Liver (tissue), 9 donors: ENCODE results near the gene VNN1. TPM values are rescaled to one million over a fixed set of nuclear protein-coding genes. Genes with fewer than 3 reads are reported as not detected.
"Not testable (repeated sequence)": the region's sequence is repeated elsewhere in the genome, so short reads cannot be mapped to it uniquely, and the experiment has no call there.

Experiments
- DNase-seq: peaks from one replicate; pipeline ENCODE4 v3.0.0-alpha.2; 2017; ENCODE audit warnings: low spot score
- H3K27ac ChIP-seq, 2 donors: one replicate each; pipeline ENCODE4 v1.7.0; 2013; ENCODE audit warnings: inconsistent platforms in 2 of 2, low read length in 2 of 2, control low read depth in 1 of 2, low read depth in 1 of 2, mild to moderate bottlenecking in 1 of 2
- H3K27me3 ChIP-seq, 4 donors: one replicate each; pipeline versions ENCODE4 v1.6.1 to v1.7.0; 2013; ENCODE audit warnings: low read length in 3 of 4, inconsistent platforms in 1 of 4, mild to moderate bottlenecking in 1 of 4, moderate library complexity in 1 of 4; ENCODE audit not compliant: control insufficient read depth in 4 of 4, insufficient read depth in 4 of 4
- H3K36me3 ChIP-seq, 4 donors: one replicate each; pipeline versions ENCODE4 v1.6.1 to v1.7.0; 2013; ENCODE audit warnings: low read length in 3 of 4, mild to moderate bottlenecking in 3 of 4, low read depth in 1 of 4, moderate library complexity in 1 of 4; ENCODE audit not compliant: control insufficient read depth in 4 of 4, insufficient read depth in 3 of 4
- H3K4me1 ChIP-seq, 4 donors: one replicate each; pipeline versions ENCODE4 v1.6.1 to v1.7.0; 2013; ENCODE audit warnings: low read length in 3 of 4, mild to moderate bottlenecking in 3 of 4, moderate library complexity in 1 of 4; ENCODE audit not compliant: control insufficient read depth in 4 of 4, insufficient read depth in 4 of 4
- H3K4me3 ChIP-seq, 3 donors: one replicate each; pipeline versions ENCODE4 v1.6.1 to v1.7.0; 2013; ENCODE audit warnings: low read length in 3 of 3, control low read depth in 1 of 3, low read depth in 1 of 3, mild to moderate bottlenecking in 1 of 3
- H3K9ac ChIP-seq, 2 donors: one replicate each; pipeline ENCODE4 v1.7.0; 2013; ENCODE audit warnings: low read length in 2 of 2, mild to moderate bottlenecking in 2 of 2, moderate library complexity in 2 of 2, control low read depth in 1 of 2, low read depth in 1 of 2
- H3K9me3 ChIP-seq, 4 donors: one replicate each; pipeline versions ENCODE4 v1.6.1 to v1.7.0; 2013; ENCODE audit warnings: low read length in 3 of 4; ENCODE audit not compliant: control insufficient read depth in 4 of 4
- EGR1 ChIP-seq, 2 donors: IDR thresholded peaks; 2 replicates each; pipeline ENCODE4 v1.6.1; 2016 to 2018; ENCODE audit warnings: antibody characterized with exemption in 2 of 2, low read depth in 2 of 2
- FOXA1 ChIP-seq: IDR thresholded peaks from 2 replicates; pipeline ENCODE4 v1.6.1; 2016; ENCODE audit warnings: antibody characterized with exemption
- FOXA2 ChIP-seq: IDR thresholded peaks from 2 replicates; pipeline ENCODE4 v1.6.1; 2016; ENCODE audit warnings: antibody characterized with exemption
- GABPA ChIP-seq, 2 donors: IDR thresholded peaks in 1 of 2; conservative IDR thresholded peaks in 1 of 2; 2 replicates each; pipeline ENCODE4 v1.6.1; 2016; ENCODE audit warnings: antibody characterized with exemption in 2 of 2, mild to moderate bottlenecking in 1 of 2, moderate library complexity in 1 of 2
- HNF4A ChIP-seq, 2 donors: conservative IDR thresholded peaks; 2 replicates each; pipeline ENCODE4 v1.6.1; 2016; ENCODE audit warnings: antibody characterized with exemption in 2 of 2, mild to moderate bottlenecking in 2 of 2
- HNF4G ChIP-seq: IDR thresholded peaks from 2 replicates; pipeline ENCODE4 v1.6.1; 2016; ENCODE audit warnings: antibody characterized with exemption
- JUND ChIP-seq, 2 donors: IDR thresholded peaks; 2 replicates each; pipeline ENCODE4 v1.6.1; 2016; ENCODE audit warnings: antibody characterized with exemption in 2 of 2
- NR2F2 ChIP-seq: IDR thresholded peaks from 2 replicates; pipeline ENCODE4 v1.6.1; 2016; ENCODE audit warnings: antibody characterized with exemption
- RAD21 ChIP-seq, 2 donors: IDR thresholded peaks; 2 replicates each; pipeline ENCODE4 v1.6.1; 2016; ENCODE audit warnings: antibody characterized with exemption in 2 of 2, mild to moderate bottlenecking in 2 of 2
- RXRA ChIP-seq, 2 donors: IDR thresholded peaks; 2 replicates each; pipeline ENCODE4 v1.6.1; 2017 to 2018; ENCODE audit warnings: antibody characterized with exemption in 2 of 2, mild to moderate bottlenecking in 1 of 2
- SP1 ChIP-seq: IDR thresholded peaks from 2 replicates; pipeline ENCODE4 v1.6.1; 2018; ENCODE audit warnings: antibody characterized with exemption, mild to moderate bottlenecking
- TAF1 ChIP-seq: conservative IDR thresholded peaks from 2 replicates; pipeline ENCODE4 v1.6.1; 2016; ENCODE audit warnings: antibody characterized with exemption, mild to moderate bottlenecking
- YY1 ChIP-seq: IDR thresholded peaks from 2 replicates; pipeline ENCODE4 v1.6.1; 2016; ENCODE audit warnings: antibody characterized with exemption, mild to moderate bottlenecking
- WGBS: extraction: QIAGEN DNeasy Blood & Tissue Kit; methylation state at CpG from one replicate; pipeline ENCODE4 v1.1.7; 2013; 5-methylcytosine and 5-hydroxymethylcytosine counted together
- polyA plus RNA-seq, 2 donors: library from polyadenylated mRNA; stranded (reverse) in 1 of 2; unstranded in 1 of 2; fragments of 200-250 nt in 1 of 2; fragments of >200 nt in 1 of 2; fragmentation: Nextera tagmentation in 1 of 2; extraction: Ambion mirVana in 1 of 2; gene quantifications; one replicate each; pipeline versions ENCODE4 v1.2.1 to v1.2.3, GENCODE V29; 2013 to 2015
- total RNA-seq, 2 donors: library from RNA; depleted of rRNA; stranded (reverse); fragments of >200 nt; gene quantifications; one replicate each; pipeline ENCODE4 v1.2.3, GENCODE V29; 2014
- TF ChIP-seq, protein P1 (sequence below): IDR thresholded peaks from 2 replicates; pipeline ENCODE4 v1.6.1; 2016; ENCODE audit warnings: antibody characterized with exemption
- TF ChIP-seq, protein P2 (sequence below): IDR thresholded peaks from 2 replicates; pipeline ENCODE4 v1.6.1; 2016; ENCODE audit warnings: antibody characterized with exemption
- TF ChIP-seq, protein P3 (sequence below): IDR thresholded peaks from 2 replicates; pipeline ENCODE4 v1.6.1; 2016; ENCODE audit warnings: antibody characterized with exemption, mild to moderate bottlenecking
- TF ChIP-seq, protein P4 (sequence below): fragments of 150-350 bp; IDR thresholded peaks from 2 replicates; pipeline ENCODE4 v1.5.1; 2017; ENCODE audit warnings: improper control_type of control experiment, low read depth, low read length; ENCODE audit not compliant: missing input control
- donor health status: healthy.
- donor health status: healthy.
- donor health status: healthy.
- donor health status: healthy.
- donor health status: healthy.

The VNN1 gene
- total and polyA plus RNA-seq, 4 donors, result 2.7 to 132 (median 58.8) TPM

DNA sequence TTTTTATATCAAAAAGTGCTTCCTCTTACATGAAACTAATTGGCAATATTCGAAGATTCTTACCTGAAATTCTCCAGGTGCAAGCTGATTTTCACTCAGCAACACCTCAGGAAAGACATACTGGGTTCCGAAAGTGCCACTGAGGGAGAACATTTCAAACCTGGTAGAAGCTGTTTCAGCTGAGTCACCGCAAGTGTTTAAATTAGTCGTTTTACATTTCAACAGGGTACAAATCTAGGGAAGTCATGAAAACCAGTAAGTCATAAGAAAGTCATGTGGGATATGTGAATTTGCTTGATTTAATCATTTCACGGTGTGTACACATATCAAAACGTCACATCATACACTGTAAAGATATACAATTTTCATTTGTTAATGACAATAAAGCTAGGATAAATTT lies 29.6 kb downstream of the VNN1 start:
- H3K36me3 ChIP-seq, result peaks cover 0 to 46% (median 37%) of the 10 kb centered on the region in 4 donors
- H3K4me3 ChIP-seq, result no peak overlapping the region
- 90% methylated on average over 6 of the region's 6 CpGs for WGBS
- no peak for TF ChIP-seq GABPA (IDR thresholded peaks at IDR 0.05 in 1 of 2, conservative IDR thresholded peaks at IDR 0.05 in 1 of 2)
- TF ChIP-seq RXRA (IDR thresholded peaks at IDR 0.05), result no peak
- no peak for TF ChIP-seq FOXA2
- TF ChIP-seq SP1, result no peak
- no peak for TF ChIP-seq YY1
- no peak for TF ChIP-seq TAF1
- TF ChIP-seq, protein P1, sequence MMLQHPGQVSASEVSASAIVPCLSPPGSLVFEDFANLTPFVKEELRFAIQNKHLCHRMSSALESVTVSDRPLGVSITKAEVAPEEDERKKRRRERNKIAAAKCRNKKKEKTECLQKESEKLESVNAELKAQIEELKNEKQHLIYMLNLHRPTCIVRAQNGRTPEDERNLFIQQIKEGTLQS, result no peak
- TF ChIP-seq NR2F2, result no peak
- TF ChIP-seq EGR1 (IDR thresholded peaks at IDR 0.05; ENCODE audit: low read depth in 2 of 2), result no peak
- TF ChIP-seq, protein P2, sequence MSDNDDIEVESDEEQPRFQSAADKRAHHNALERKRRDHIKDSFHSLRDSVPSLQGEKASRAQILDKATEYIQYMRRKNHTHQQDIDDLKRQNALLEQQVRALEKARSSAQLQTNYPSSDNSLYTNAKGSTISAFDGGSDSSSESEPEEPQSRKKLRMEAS, result no peak
- H3K9ac ChIP-seq, result no peak overlapping the region
- no peak for DNase-seq
- H3K27me3 ChIP-seq, result no peaks in the 10 kb centered on the region
- no peaks in the 10 kb centered on the region for H3K4me1 ChIP-seq
- no peak overlapping the region for H3K27ac ChIP-seq
- H3K9me3 ChIP-seq, result no peaks in the 10 kb centered on the region

DNA sequence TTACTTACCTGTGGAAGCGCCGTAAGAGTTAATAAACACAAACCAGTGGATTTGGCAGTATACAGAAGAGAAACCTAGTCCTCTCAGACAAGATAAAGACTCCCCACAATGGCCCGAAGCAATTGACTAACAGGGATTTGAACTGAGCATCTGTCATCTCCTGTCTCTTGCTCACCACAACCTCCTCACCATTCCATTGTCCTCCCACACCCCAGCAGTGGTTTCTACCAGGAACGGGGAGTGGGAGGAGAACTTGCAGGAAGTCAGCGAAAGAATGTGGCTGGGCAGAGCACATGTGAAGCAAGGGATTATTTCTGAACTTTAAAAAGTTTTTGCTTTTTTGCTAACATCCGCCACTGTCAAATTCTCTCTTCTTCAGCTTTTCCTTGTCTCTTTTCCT lies 30.3 kb downstream of the VNN1 start:
- peaks cover 0 to 43% (median 36%) of the 10 kb centered on the region in 4 donors for H3K36me3 ChIP-seq
- no peak for TF ChIP-seq YY1
- no peak for TF ChIP-seq HNF4A (conservative IDR thresholded peaks at IDR 0.05)
- no peak for TF ChIP-seq FOXA2
- TF ChIP-seq, protein P1, result no peak
- TF ChIP-seq FOXA1, result no peak
- TF ChIP-seq HNF4G, result no peak
- TF ChIP-seq RAD21 (IDR thresholded peaks at IDR 0.05), result no peak
- no peak for DNase-seq
- H3K27me3 ChIP-seq, result no peaks in the 10 kb centered on the region
- 85% methylated on average over 6 of the region's 6 CpGs for WGBS
- H3K4me3 ChIP-seq, result no peak overlapping the region
- H3K4me1 ChIP-seq, result no peaks in the 10 kb centered on the region
- H3K27ac ChIP-seq, result no peak overlapping the region
- H3K9me3 ChIP-seq, result no peaks in the 10 kb centered on the region
- no peak overlapping the region for H3K9ac ChIP-seq

DNA sequence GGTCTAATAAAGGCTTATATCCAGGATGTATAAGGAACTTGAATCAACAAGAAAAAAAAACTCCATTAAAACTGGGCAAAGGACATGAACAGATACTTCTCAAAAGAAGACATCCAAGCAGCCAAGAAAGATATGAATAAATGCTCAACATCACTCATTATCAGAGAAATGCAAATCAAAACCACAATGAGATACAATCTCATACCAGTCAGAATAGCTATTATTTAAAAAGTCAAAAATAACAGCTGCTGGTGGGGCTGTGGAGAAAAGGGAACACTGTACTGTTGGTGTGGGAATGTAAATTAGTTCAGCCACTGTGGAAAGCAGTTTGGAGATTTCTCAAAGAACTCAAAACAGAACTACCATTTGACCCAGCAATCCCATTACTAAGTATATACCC lies 34.8 kb downstream of the VNN1 start:
- not testable (repeated sequence) for H3K9me3 ChIP-seq, H3K27ac ChIP-seq, H3K4me3 ChIP-seq, H3K9ac ChIP-seq, DNase-seq, H3K4me1 ChIP-seq, H3K27me3 ChIP-seq
- H3K36me3 ChIP-seq, result peaks cover 0 to 24% (median 21%) of the 10 kb centered on the region in 4 donors

DNA sequence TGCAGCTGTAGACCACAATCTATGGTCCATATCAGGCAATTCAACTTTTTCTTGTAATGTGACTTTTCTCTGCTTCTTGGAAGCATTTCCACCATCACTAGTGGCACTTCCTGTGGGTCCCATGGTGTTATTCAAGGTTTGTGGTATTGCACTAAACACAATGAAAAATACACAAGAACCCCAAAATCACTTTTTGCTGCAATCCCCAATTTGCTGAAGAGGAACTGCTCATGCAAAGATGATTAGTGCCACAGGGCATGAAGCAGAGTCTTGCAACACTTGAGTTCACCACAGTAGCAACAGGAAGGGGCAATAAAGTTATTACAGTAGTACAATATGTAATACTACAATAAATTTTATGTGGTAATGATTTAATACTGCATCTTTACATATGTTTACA lies 38.1 kb downstream of the VNN1 start:
- peaks cover 0 to 3% (median 0%) of the 10 kb centered on the region in 4 donors for H3K9me3 ChIP-seq
- no peak overlapping the region for H3K4me3 ChIP-seq
- no peak for DNase-seq
- H3K27me3 ChIP-seq, result no peaks in the 10 kb centered on the region
- no peak overlapping the region for H3K9ac ChIP-seq
- peaks cover 0 to 2% (median 0%) of the 10 kb centered on the region in 4 donors for H3K36me3 ChIP-seq
- H3K27ac ChIP-seq, result no peak overlapping the region
- H3K4me1 ChIP-seq, result peaks cover 0 to 7% (median 1%) of the 10 kb centered on the region in 4 donors
- TF ChIP-seq, protein P1, result no peak
- TF ChIP-seq NR2F2 (no peak), HNF4G (no peak), TAF1 (no peak), YY1 (no peak), SP1 (no peak), JUND (IDR thresholded peaks at IDR 0.05) (no peak), EGR1 (IDR thresholded peaks at IDR 0.05; ENCODE audit: low read depth in 2 of 2) (no peak), FOXA2 (no peak), HNF4A (conservative IDR thresholded peaks at IDR 0.05) (no peak), GABPA (IDR thresholded peaks at IDR 0.05 in 1 of 2, conservative IDR thresholded peaks at IDR 0.05 in 1 of 2) (no peak)
- TF ChIP-seq, protein P2, result no peak
- TF ChIP-seq, protein P3, sequence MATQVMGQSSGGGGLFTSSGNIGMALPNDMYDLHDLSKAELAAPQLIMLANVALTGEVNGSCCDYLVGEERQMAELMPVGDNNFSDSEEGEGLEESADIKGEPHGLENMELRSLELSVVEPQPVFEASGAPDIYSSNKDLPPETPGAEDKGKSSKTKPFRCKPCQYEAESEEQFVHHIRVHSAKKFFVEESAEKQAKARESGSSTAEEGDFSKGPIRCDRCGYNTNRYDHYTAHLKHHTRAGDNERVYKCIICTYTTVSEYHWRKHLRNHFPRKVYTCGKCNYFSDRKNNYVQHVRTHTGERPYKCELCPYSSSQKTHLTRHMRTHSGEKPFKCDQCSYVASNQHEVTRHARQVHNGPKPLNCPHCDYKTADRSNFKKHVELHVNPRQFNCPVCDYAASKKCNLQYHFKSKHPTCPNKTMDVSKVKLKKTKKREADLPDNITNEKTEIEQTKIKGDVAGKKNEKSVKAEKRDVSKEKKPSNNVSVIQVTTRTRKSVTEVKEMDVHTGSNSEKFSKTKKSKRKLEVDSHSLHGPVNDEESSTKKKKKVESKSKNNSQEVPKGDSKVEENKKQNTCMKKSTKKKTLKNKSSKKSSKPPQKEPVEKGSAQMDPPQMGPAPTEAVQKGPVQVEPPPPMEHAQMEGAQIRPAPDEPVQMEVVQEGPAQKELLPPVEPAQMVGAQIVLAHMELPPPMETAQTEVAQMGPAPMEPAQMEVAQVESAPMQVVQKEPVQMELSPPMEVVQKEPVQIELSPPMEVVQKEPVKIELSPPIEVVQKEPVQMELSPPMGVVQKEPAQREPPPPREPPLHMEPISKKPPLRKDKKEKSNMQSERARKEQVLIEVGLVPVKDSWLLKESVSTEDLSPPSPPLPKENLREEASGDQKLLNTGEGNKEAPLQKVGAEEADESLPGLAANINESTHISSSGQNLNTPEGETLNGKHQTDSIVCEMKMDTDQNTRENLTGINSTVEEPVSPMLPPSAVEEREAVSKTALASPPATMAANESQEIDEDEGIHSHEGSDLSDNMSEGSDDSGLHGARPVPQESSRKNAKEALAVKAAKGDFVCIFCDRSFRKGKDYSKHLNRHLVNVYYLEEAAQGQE, result no peak
- TF ChIP-seq, protein P4, sequence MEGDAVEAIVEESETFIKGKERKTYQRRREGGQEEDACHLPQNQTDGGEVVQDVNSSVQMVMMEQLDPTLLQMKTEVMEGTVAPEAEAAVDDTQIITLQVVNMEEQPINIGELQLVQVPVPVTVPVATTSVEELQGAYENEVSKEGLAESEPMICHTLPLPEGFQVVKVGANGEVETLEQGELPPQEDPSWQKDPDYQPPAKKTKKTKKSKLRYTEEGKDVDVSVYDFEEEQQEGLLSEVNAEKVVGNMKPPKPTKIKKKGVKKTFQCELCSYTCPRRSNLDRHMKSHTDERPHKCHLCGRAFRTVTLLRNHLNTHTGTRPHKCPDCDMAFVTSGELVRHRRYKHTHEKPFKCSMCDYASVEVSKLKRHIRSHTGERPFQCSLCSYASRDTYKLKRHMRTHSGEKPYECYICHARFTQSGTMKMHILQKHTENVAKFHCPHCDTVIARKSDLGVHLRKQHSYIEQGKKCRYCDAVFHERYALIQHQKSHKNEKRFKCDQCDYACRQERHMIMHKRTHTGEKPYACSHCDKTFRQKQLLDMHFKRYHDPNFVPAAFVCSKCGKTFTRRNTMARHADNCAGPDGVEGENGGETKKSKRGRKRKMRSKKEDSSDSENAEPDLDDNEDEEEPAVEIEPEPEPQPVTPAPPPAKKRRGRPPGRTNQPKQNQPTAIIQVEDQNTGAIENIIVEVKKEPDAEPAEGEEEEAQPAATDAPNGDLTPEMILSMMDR, result no peak
